ENCODE measurements around the gene KLK4.

Gene KLK4, protein sequence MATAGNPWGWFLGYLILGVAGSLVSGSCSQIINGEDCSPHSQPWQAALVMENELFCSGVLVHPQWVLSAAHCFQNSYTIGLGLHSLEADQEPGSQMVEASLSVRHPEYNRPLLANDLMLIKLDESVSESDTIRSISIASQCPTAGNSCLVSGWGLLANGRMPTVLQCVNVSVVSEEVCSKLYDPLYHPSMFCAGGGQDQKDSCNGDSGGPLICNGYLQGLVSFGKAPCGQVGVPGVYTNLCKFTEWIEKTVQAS
- 0.06 to 1.3 (median 0.21) reads per million in 17 experiments for total RNA-seq

- no peak for DNase-seq
These were observed at the start of gene KLK4 for GRCh38 chr19:50911206-50912101. TSS of gene KLK4 (minus strand) at chr19:50911395. CDS start at chr19:50910738, 657 bp downstream.

- DNase-seq: no peak
These were observed 48.7 kb upstream of the KLK4 start for GRCh38 chr19:50959731-50960500.

DNA sequence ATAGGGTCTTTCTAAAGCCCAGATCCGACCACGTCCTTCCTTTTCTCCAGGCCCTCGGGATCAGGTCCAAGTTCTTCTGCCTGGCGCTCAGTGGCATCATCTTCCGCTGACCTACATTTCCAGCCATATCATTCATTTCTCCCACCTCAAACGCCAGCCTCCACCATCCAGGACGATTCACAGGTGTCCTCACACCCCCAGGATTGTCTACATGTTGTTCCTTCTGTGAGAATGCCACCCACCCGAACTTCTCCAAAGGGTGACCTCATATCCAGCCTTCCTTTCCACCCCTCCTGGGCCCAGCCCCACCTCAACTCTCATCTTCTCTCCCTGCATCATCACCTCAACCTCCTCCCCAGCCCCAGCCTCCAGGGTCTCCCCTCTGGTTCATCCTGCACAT lies 46.4 kb upstream of the KLK4 start:
- DNase-seq: no peak

- DNase-seq: no peak
These were observed 41.7 kb upstream of the KLK4 start, which contains the start of gene KLK5 for GRCh38 chr19:50952910-50953309. TSS of gene KLK5 (minus strand) at chr19:50953038. CDS start at chr19:50952657, 381 bp downstream.

DNA sequence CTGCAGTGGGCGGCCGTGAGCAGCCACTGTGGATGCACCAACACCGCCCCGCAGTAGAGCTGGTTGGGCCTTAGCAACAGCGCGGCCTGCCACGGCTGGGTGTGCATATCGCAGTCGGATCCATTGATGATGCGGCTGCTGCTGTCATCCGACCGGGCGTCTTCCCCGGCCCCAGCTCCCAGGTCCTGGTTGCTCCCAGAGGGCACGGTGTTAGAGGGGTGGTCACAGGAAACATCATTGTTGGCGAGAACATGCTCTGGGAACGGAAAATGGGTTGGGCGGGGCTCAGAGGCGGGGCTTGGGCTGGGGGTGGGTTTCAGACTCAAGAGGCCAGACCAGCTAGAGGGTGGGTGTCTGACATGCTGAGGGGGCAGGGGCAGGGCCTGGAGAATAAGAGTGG lies 38.7 kb upstream of the KLK4 start:
- DNase-seq: no peak

- no peak for DNase-seq
These were observed 35.9 kb upstream of the KLK4 start for GRCh38 chr19:50947123-50947522.

DNA sequence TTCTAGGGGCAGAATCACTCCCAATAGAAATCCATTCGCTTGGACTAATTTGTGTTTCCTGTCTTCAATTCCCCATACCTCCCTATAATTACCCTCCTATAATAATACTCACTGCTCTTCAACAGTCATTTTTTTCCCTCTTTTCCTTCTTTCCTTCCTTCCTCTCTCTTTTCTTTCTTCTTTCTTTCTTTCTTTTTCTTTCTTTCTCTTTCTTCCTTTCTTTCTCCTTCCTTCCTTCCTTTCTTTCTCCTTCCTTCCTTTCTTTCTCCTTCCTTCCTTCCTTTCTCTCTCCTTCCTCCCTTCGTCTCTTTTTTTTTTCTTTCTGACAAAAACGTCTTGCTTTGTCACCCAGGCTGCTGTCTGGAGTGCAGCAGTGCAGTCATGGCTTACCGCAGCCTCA lies 33.6 kb upstream of the KLK4 start:
- no peak for DNase-seq

DNA sequence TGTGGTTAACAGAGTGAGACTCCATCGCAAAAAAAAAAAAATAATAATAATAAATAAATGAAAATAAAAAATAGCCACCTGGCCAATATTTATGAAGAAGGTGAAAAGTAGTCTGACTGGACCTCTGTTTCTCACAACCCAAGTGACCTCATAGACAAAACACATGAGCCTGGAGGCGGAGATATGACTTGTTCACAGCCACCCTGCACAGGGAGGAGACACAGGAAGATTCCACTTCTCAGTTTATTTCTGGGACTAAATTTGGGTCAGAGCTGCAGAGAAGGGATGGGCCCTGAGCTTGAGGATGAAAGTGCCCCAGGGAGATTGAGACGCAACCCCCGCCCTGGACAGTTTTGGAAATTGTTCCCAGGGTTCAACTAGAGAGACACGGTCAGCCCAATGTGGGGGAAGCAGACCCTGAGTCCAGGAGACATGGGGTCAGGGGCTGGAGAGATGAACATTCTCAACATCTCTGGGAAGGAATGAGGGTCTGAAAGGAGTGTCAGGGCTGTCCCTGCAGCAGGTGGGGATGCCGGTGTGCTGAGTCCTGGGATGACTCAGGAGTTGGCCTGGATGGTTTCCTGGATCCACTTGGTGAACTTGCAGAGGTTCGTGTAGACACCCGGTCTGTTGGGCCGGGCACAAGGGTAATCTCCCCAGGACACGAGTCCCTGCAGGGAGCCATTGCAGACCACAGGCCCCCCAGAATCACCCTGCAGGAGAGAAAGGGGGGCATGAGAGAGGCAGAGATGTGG lies 32.1 kb upstream of the KLK4 start:
- DNase-seq: no peak

- peak in 2 of 4 experiments; percentile 27 to 28 for DNase-seq
These were observed 28.4 kb upstream of the KLK4 start for GRCh38 chr19:50939596-50939995.

GRCh38 chr19:50933640-50934039 lies 22.4 kb upstream of the KLK4 start:
- DNase-seq: no peak

DNA sequence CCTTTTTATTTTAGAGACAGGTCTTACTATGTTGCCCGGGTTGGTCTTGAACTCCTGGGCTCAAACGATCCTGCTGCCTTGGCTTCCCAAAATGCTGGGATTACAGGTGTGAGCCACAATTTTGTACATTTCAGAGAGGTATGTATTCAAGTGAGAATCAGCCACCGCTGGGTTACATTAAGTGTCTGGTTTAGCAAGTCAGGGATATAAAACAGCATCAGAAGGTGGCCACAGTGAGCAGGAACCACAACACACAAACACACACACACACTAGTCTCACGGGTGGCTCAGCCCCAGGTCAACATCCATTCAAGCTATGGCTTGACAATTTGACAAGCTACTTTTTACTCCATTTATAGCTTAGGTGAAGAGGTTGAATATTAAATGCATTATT lies 21.5 kb upstream of the KLK4 start:
- no peak for DNase-seq

- DNase-seq: no peak
These were observed 21.0 kb upstream of the KLK4 start for GRCh38 chr19:50932018-50932689.

DNA sequence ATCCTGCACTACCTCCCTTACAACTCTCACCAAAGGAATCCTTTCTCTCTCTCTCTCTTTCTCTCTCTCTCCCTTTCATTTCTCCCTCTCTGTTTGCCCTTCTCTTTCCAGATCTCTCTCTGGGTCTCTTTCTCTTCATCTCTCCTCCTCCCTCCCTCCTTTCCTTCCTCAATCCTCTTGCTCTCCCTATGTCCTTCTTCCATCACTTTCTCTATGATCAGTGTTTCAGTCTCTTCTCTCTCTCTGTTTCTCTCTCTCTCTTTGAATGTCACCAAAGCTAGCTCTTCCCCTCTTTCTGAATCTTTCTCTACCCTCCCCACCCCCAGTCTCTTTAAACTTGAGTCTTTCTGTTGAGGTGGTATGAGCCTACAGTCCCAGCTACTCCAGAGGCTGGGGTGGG lies 19.8 kb upstream of the KLK4 start:
- no peak for DNase-seq

GRCh38 chr19:50928831-50929230 lies 17.6 kb upstream of the KLK4 start:
- no peak for DNase-seq

- no peak for DNase-seq
These were observed 14.9 kb upstream of the KLK4 start for GRCh38 chr19:50926144-50926543.

- peak in 1 of 4 experiments; percentile 31 for DNase-seq
These were observed 14.5 kb upstream of the KLK4 start for GRCh38 chr19:50925734-50926133.

- peak in 3 of 4 experiments; percentile 30 to 52 (median 33) for DNase-seq
These were observed 13.4 kb upstream of the KLK4 start for GRCh38 chr19:50924586-50924985.

- DNase-seq: peak; percentile 88 to 95 (median 90)
These were observed 11.2 kb upstream of the KLK4 start for GRCh38 chr19:50922317-50922853.

DNA sequence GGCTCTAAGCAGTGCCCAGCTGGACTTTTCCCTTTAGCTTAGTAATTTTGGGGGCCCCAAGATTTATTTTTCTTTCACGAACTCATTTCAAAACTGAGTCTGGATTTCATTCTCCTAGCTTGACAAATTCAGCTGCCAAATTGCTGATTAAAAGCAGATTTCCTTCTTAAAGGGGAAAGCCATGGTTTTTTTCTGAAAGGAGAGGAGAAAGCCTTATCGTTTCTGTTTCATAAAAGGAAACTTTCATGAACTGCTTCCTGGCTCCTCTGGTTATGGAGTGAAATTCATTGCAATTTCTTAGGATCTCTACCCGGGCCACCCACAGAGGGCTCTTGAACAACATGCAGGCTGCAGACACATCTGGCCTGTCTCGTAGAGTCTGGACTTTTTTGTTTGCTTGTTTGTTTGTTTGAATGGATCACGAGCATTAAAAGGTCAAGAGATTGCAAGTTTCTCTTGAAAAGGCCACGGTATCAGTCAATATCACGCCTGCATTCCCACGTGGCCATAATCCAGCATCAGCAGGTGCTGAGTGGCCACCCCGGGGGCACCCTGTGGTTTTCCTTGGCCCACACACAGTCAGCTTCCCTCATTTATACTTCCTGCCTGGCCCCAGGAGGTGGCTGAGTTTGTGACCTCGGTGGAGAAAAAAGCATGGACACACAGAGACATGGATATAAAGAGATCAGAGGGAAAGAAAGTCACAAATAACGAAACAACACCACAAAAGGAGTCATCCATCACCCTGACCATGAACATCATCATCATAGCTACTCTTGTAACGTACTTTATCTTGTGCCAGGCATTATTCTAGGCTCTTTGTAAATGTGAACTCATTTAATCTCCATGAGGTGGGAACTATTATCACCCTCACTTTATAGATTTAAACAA lies 10.5 kb upstream of the KLK4 start:
- DNase-seq: peak; percentile 86 to 95 (median 90)

DNA sequence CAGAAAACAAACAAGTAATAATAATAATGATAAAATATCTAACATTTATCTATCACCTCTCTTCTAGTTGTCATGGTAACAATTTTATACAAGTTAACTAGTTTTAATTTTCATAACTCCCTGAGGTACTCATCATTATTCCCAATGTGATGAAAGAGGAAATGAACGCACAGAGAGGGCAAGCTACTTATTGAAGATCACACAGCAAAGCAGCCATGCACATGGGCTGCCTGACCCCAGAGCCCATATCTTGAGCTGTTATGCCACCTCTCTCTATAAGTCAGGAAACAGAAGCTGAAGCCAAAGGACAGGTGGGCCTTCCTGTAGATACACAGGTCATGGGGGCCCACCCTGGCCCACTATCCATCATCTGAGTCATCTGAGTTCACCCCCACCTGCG lies 4.9 kb upstream of the KLK4 start:
- no peak for DNase-seq

All from suppressor macrophage (primary cell).